Fibroblast of lung (primary cell): ENCODE data around the gene STEAP1. TPM values are rescaled to one million over a fixed set of nuclear protein-coding genes. Genes with fewer than 3 reads are reported as not detected.
"Not testable (repeated sequence)": the region's sequence is repeated elsewhere in the genome, so short reads cannot be mapped to it uniquely, and the experiment has no call there.

Experiments
- DNase-seq, 2 donors: peaks; one replicate each; pipeline versions ENCODE4 v3.0.0 to v3.0.0-alpha.2; 2010; ENCODE audit warnings: low read depth in 2 of 2
- H2AFZ ChIP-seq: 2 replicates; pipeline ENCODE4 v1.5.1; 2012; ENCODE audit warnings: low read length, control low read depth, inconsistent platforms
- H3K27ac ChIP-seq: 2 replicates; pipeline ENCODE4 v1.5.1; 2011; ENCODE audit warnings: low read length, control low read depth; ENCODE audit not compliant: insufficient read depth
- H3K27me3 ChIP-seq: 2 replicates; pipeline ENCODE4 v1.5.1; 2011; ENCODE audit warnings: mild to moderate bottlenecking, low read length; ENCODE audit not compliant: control insufficient read depth, insufficient read depth
- H3K36me3 ChIP-seq: 2 replicates; pipeline ENCODE4 v1.5.1; 2011; ENCODE audit warnings: low read length; ENCODE audit not compliant: control insufficient read depth, insufficient read depth
- H3K4me1 ChIP-seq: 2 replicates; pipeline ENCODE4 v1.5.1; 2011; ENCODE audit warnings: low read length; ENCODE audit not compliant: control insufficient read depth, insufficient read depth; ENCODE audit errors: extremely low read depth
- H3K4me2 ChIP-seq: 2 replicates; pipeline ENCODE4 v1.5.1; 2011; ENCODE audit warnings: low read length, control low read depth; ENCODE audit not compliant: insufficient read depth; ENCODE audit errors: extremely low read depth
- H3K4me3 ChIP-seq, 4 experiments: fragments of 200-600 bp in 1 of 4; sonication (generic) in 1 of 4; replicated peaks in 1 of 4; 2 replicates each; pipeline ENCODE4 v1.5.1; 2011 to 2016; ENCODE audit warnings: low read length in 4 of 4, low read depth in 3 of 4, mild to moderate bottlenecking in 3 of 4, control low read depth in 2 of 4, inconsistent platforms in 1 of 4, mixed read lengths in 1 of 4; ENCODE audit not compliant: insufficient read depth in 1 of 4; ENCODE audit errors: control extremely low read depth in 1 of 4
- H3K79me2 ChIP-seq: 2 replicates; pipeline ENCODE4 v1.5.1; 2012; ENCODE audit warnings: mild to moderate bottlenecking, low read length, inconsistent platforms; ENCODE audit not compliant: control insufficient read depth, insufficient read depth
- H3K9ac ChIP-seq: 2 replicates; pipeline ENCODE4 v1.5.1; 2011; ENCODE audit warnings: mild to moderate bottlenecking, low read length, control low read depth; ENCODE audit not compliant: insufficient read depth
- H3K9me3 ChIP-seq: 2 replicates; pipeline ENCODE4 v1.5.1; 2012; ENCODE audit warnings: low read depth, low read length; ENCODE audit not compliant: control insufficient read depth, insufficient read depth
- H4K20me1 ChIP-seq: 2 replicates; pipeline ENCODE4 v1.5.1; 2011; ENCODE audit warnings: low read length; ENCODE audit not compliant: control insufficient read depth, insufficient read depth; ENCODE audit errors: extremely low read depth
- CTCF ChIP-seq, 2 donors: IDR thresholded peaks in 1 of 2; conservative IDR thresholded peaks in 1 of 2; 1 replicate in 1 of 2; 2 replicates in 1 of 2; pipeline ENCODE4 v1.5.1; 2011 to 2012; ENCODE audit warnings: low read length in 2 of 2, control low read depth in 1 of 2, inconsistent platforms in 1 of 2, low read depth in 1 of 2, mild to moderate bottlenecking in 1 of 2
- polyA minus RNA-seq: library from RNA; depleted of rRNA, polyadenylated mRNA; stranded (reverse); fragments of >200 nt; gene quantifications from 2 replicates; pipeline ENCODE4 v1.2.3, GENCODE V29; 2011; ENCODE audit warnings: low replicate concordance
- polyA plus RNA-seq, 2 donors: library from polyadenylated mRNA; depleted of rRNA in 1 of 2; stranded (reverse) in 1 of 2; unstranded in 1 of 2; fragments of >200 nt; gene quantifications; 2 replicates each; pipeline ENCODE4 v1.2.1, GENCODE V29; 2011 to 2012; ENCODE audit warnings: missing spikeins in 1 of 2
- total RNA-seq: library from RNA; depleted of rRNA; stranded (reverse); fragments of >200 nt; gene quantifications from 2 replicates; pipeline ENCODE4 v1.2.1, GENCODE V29; 2014

Gene STEAP1
- total RNA-seq: 60.9 and 69.9 TPM in 2 replicates
- polyA plus RNA-seq: 26.1 and 57.0 TPM in 2 replicates
- polyA plus RNA-seq (2012): 12.5 and 34.2 TPM in 2 replicates
- polyA minus RNA-seq: 1.7 TPM in 1 of 2 replicates, not detected in the other

- TF ChIP-seq CTCF (conservative IDR thresholded peaks at IDR 0.05 in 1 of 2, IDR thresholded peaks at IDR 0.05 in 1 of 2; ENCODE audit: low read depth in 1 of 2, low read length in 2 of 2): peak; percentile 60 to 70
- H3K27ac ChIP-seq: peak within 1 kb of the TSS; percentile 75
- H2AFZ ChIP-seq: peak within 1 kb of the TSS; percentile 90
These were observed at the start of gene STEAP1 for GRCh38 chr7:90153943-90154771. TSS of gene STEAP1 (plus strand) at chr7:90154469. CDS start at chr7:90159789, 5,320 bp downstream.

DNA sequence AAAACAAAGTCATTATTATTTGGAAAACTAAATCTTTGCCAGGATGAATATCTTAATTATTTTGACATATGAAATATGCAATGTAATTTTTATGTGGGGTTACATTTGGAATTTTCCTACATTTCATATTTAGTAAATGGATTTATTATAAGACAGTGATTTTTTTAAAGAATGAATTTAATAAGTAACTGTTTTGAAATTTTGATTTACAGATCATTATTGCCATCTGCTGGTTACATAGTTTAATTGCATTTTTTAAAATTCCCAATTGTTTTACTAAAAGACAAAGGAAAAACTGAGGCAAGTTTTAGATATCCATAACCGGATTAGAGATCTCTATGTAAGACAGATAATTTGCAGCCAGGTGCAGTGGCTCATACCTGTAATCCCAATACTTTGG, 39.3 kb upstream of the STEAP1 start:
- not testable (repeated sequence) for H3K27me3 ChIP-seq, H3K9me3 ChIP-seq, H3K9ac ChIP-seq, DNase-seq, H3K4me2 ChIP-seq, H3K4me1 ChIP-seq, H4K20me1 ChIP-seq, H3K27ac ChIP-seq, H2AFZ ChIP-seq, H3K4me3 ChIP-seq, H3K79me2 ChIP-seq, H3K36me3 ChIP-seq

More at GRCh38 chr7:90153943-90154771, at the start of gene STEAP1:
- not testable (repeated sequence) for H4K20me1 ChIP-seq, H3K36me3 ChIP-seq, H3K9me3 ChIP-seq, H3K4me1 ChIP-seq, H3K27me3 ChIP-seq, H3K79me2 ChIP-seq
- H3K4me2 ChIP-seq: peak within 1 kb of the TSS; percentile 54
- H3K9ac ChIP-seq: peak within 1 kb of the TSS; percentile 60
- peak within 1 kb of the TSS; percentile 61 to 76 (median 70) for H3K4me3 ChIP-seq
- peak; percentile 84 to 93 for DNase-seq

DNA sequence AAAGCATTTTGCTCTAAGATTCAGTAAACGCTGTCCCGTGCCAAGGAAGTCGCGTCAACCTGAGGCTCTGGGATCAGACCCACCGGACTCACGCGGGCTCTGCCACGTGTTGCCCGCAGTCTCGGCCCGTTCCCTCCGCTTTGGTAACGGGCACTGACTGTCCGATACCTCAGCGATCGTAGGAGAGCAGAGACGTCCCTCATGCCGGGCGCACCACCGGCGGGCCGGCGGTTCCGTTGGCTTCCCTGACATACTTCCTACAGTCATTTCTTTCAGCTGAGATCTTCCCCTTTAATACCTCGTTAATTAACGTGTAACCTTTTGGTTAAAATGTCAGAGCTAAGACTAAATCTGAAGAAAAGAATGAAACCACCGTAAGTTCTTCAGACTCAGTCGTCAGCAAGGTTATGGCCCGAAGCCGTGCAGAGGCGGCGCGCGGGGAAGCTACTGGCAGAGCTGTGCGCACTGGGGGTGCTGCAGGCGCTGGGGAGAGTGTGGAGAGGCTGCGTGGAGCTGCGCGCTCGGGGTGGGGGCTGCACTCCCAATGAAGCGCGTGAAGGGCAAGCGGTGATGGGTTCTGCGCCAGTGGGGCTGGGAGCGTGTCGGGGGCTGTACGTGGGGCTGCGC, 35.6 kb upstream of the STEAP1 start:
- H3K9me3 ChIP-seq, H3K4me1 ChIP-seq, H3K27ac ChIP-seq, H3K36me3 ChIP-seq, H2AFZ ChIP-seq, H3K27me3 ChIP-seq, H3K79me2 ChIP-seq, H3K9ac ChIP-seq, H4K20me1 ChIP-seq: not testable (repeated sequence)
- Histone ChIP-seq H3K4me2 (peak overlapping the region; percentile 71), H3K4me3 (peak overlapping the region; percentile 18 to 54 (median 39))
- peak; percentile 23 to 33 for DNase-seq
